ENCODE data around the gene MLF2. TPM values are rescaled to one million over a fixed set of nuclear protein-coding genes. Genes with fewer than 3 reads are reported as not detected.

Gene MLF2, protein sequence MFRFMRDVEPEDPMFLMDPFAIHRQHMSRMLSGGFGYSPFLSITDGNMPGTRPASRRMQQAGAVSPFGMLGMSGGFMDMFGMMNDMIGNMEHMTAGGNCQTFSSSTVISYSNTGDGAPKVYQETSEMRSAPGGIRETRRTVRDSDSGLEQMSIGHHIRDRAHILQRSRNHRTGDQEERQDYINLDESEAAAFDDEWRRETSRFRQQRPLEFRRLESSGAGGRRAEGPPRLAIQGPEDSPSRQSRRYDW
- total RNA-seq (2016; rRNA removed; fragmentation: Illumina TruSeq; extraction: Trizol) (88.1 and 95.8 TPM in 2 replicates), polyA plus RNA-seq (2011; rRNA removed) (167 and 178 TPM in 2 replicates), polyA minus RNA-seq (2011; rRNA and poly(A)+ RNA removed; ENCODE audit: low replicate concordance) (127 and 179 TPM in 2 replicates), Bru-seq, nascent RNA (percentile 61 among the genes with signal in this experiment), BruChase-seq, experiment 1, labeled RNA remaining after a 6-hour chase (percentile 85 among the genes with signal in this experiment), BruChase-seq, experiment 2, labeled RNA remaining after a 2-hour chase (percentile 76 among the genes with signal in this experiment)
- total RNA-seq (2016; cell fraction: cytosol; rRNA removed; fragmentation: Illumina TruSeq; extraction: Trizol; ENCODE audit: low read depth) = 20.8 and 28.2 TPM in 2 replicates
- 86.9 and 96.5 TPM in 2 replicates for total RNA-seq (2016; cell fraction: insoluble cytoplasmic fraction; rRNA removed; fragmentation: Illumina TruSeq; extraction: Trizol)
- 41.7 and 71.5 TPM in 2 replicates for total RNA-seq (2016; cell fraction: membrane; rRNA removed; fragmentation: Illumina TruSeq; extraction: Trizol)
- 50.4 and 54.8 TPM in 2 replicates for total RNA-seq (2016; cell fraction: nucleus; rRNA removed; fragmentation: Illumina TruSeq; extraction: Trizol)
- polyA plus RNA-seq (2011; cell fraction: cytosol; rRNA removed) = 182 and 203 TPM in 2 replicates
- polyA plus RNA-seq (2011; cell fraction: nucleus; rRNA removed) = 234 and 240 TPM in 2 replicates
- polyA plus RNA-seq (2012) = 94.9 and 97.7 TPM in 2 replicates
- polyA plus RNA-seq (2016; cell fraction: cytosol; fragmentation: Illumina TruSeq; extraction: Trizol; ENCODE audit: low read depth) = 31.3 and 48.0 TPM in 2 replicates
- 178 and 184 TPM in 2 replicates for polyA plus RNA-seq (2016; cell fraction: insoluble cytoplasmic fraction; fragmentation: Illumina TruSeq; extraction: Trizol; ENCODE audit: low read depth)
- 69.7 and 93.5 TPM in 2 replicates for polyA plus RNA-seq (2016; cell fraction: membrane; fragmentation: Illumina TruSeq; extraction: Trizol; ENCODE audit: low read depth)
- polyA plus RNA-seq (2016; cell fraction: nucleus; fragmentation: Illumina TruSeq; extraction: Trizol; ENCODE audit: insufficient read depth, low read depth) = 128 and 129 TPM in 2 replicates
- 36.1 and 36.7 TPM in 2 replicates for polyA minus RNA-seq (2011; cell fraction: cytosol; rRNA and poly(A)+ RNA removed)
- 47.3 and 50.7 TPM in 2 replicates for polyA minus RNA-seq (2011; cell fraction: nucleus; rRNA and poly(A)+ RNA removed)
- long read RNA-seq, experiment 1, transcript MLF2-201 (9 exons, 1,969 nt) = major isoform, 283 of 306 reads
- long read RNA-seq, experiment 1, partial matches to known transcripts = 19 of 306 reads
- long read RNA-seq, experiment 1, other reads (novel, unspliced or antisense) = 4 of 306 reads
- long read RNA-seq, experiment 2, transcript MLF2-201 (9 exons, 1,969 nt) = major isoform, 157 of 234 reads
- long read RNA-seq, experiment 2, partial matches to known transcripts = 50 of 234 reads
- long read RNA-seq, experiment 2, other reads (novel, unspliced or antisense) = 26 of 234 reads

DNA sequence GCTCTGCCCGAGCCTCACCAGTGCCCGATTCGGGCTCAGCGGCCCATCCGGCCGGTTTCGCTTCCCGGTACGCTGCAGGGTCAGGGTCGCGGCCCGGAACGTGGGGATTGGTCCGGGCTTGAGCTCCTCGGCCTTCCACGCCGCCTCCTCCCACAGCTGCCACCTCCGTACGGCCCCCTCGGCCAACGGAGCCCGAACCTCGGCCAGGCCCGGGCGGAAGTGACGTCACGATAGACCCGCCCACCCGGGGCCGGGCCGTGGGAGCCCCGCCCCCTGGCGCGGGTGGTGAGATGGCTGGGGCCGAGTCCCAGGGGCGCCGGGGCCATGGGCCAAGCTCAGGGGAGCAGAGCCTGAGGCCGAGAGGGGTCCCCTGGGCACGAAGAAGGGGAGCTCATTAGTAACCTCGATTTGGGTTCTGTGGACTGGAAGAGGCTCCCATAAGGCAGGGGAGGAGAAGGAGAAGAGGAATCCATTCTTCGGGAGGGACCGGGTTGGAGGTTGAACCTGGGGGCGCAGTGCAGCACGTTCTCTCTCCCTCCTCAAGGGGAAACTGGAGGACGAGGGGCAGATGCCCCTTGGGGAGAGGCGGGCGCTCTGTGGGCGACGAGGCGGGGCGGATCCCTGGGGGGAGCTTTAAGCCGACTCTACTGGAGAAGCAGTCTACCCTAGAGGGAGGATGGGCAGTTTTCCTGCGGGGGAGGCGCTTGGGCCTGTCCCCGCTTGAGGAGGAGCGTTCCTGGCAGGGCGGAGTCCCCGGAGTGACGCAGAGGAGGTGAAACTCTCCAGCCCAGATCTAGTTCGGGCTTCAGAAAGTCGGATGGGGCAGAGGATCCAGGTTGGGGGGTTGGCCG, at the start of gene MLF2:
TSS of gene MLF2 (minus strand) at position 221 of the 851 bp plus-strand sequence. CDS start 807 bp downstream, outside the sequence.
- Histone ChIP-seq H3K27ac (ENCODE audit: extremely low read length, insufficient read depth, low read length) (peak within 1 kb of the TSS; percentile 96), H3K79me2 (ENCODE audit: insufficient read depth, low read length) (peaks cover 21% of the 10 kb centered on the region), H4K20me1 (ENCODE audit: insufficient read depth, low read length) (0 out of 2 replicates have a peak, but pooled peaks cover 6% of the 10 kb centered on the region), H2AFZ (ENCODE audit: low read length) (no peak within 1 kb of the TSS), H3K9me3 (ENCODE audit: low read length) (no peaks in the 10 kb centered on the region), H3K27me3 (ENCODE audit: control insufficient read depth in 1 of 2, insufficient read depth in 2 of 2, low read length in 2 of 2) (no peaks in the 10 kb centered on the region), H3K36me3 (replicated peaks in 1 of 2; ENCODE audit: control insufficient read depth in 1 of 2, insufficient read depth in 2 of 2, low read length in 2 of 2) (peaks cover 21 to 35% of the 10 kb centered on the region in 2 experiments), H3K4me1 (ENCODE audit: insufficient read depth, low read length) (peaks cover 28% of the 10 kb centered on the region), H3K4me3 (replicated peaks in 1 of 3; ENCODE audit: insufficient read depth in 1 of 3, low read depth in 2 of 3, low read length in 3 of 3) (peak within 1 kb of the TSS; percentile 73 to 99 (median 97)), H3K4me2 (ENCODE audit: low read depth, low read length) (peak within 1 kb of the TSS; percentile 98), H3K9ac (ENCODE audit: insufficient read depth, low read depth, low read length) (peak within 1 kb of the TSS; percentile 96)
- ATAC-seq = peak; percentile 95
- POLR2A ChIA-PET = interaction anchor here (1.0 to 3.8 kb wide), 31 partner anchors 9 to 199 kb away, joined by 3 to 162 read pairs (median 6); partner anchors contain the start of genes C12orf57, CD4, CDCA3 and COPS7A
- DNase-seq (ENCODE audit: low spot score) = peak; percentile 96
- TSS peak; percentile 94 for BruUV-seq (replicated peaks)
- peak; percentile 96 for FAIRE-seq
- intact Hi-C loops (cut with micrococcal nuclease; ENCODE audit: unreplicated experiment) (loop anchor here (1.0 to 2.0 kb wide), 5 partner anchors 11 to 72 kb away; partner anchors contain the start of gene ZNF384), in situ Hi-C loops (cut with HindIII; ENCODE audit: extremely low pct_ligation_motif_present, low pct_unique_long_range_greater_than_20kb) (loop anchor here (5.0 kb wide), 1 partner anchor 74 kb away; the partner anchor contains the start of gene P3H3)
- CTCF ChIA-PET (ENCODE audit: low intra/inter-chr PET ratio, low total read pairs) = interaction anchor here (1.1 to 4.4 kb wide), 5 partner anchors 14 to 83 kb away, joined by 3 to 54 read pairs (median 13); partner anchors contain the start of gene PTMS
- 0% methylated on average over 13 of the region's 62 CpGs for WGBS (ENCODE audit: low lambda C conversion rate)
- TF ChIP-seq, protein P1, sequence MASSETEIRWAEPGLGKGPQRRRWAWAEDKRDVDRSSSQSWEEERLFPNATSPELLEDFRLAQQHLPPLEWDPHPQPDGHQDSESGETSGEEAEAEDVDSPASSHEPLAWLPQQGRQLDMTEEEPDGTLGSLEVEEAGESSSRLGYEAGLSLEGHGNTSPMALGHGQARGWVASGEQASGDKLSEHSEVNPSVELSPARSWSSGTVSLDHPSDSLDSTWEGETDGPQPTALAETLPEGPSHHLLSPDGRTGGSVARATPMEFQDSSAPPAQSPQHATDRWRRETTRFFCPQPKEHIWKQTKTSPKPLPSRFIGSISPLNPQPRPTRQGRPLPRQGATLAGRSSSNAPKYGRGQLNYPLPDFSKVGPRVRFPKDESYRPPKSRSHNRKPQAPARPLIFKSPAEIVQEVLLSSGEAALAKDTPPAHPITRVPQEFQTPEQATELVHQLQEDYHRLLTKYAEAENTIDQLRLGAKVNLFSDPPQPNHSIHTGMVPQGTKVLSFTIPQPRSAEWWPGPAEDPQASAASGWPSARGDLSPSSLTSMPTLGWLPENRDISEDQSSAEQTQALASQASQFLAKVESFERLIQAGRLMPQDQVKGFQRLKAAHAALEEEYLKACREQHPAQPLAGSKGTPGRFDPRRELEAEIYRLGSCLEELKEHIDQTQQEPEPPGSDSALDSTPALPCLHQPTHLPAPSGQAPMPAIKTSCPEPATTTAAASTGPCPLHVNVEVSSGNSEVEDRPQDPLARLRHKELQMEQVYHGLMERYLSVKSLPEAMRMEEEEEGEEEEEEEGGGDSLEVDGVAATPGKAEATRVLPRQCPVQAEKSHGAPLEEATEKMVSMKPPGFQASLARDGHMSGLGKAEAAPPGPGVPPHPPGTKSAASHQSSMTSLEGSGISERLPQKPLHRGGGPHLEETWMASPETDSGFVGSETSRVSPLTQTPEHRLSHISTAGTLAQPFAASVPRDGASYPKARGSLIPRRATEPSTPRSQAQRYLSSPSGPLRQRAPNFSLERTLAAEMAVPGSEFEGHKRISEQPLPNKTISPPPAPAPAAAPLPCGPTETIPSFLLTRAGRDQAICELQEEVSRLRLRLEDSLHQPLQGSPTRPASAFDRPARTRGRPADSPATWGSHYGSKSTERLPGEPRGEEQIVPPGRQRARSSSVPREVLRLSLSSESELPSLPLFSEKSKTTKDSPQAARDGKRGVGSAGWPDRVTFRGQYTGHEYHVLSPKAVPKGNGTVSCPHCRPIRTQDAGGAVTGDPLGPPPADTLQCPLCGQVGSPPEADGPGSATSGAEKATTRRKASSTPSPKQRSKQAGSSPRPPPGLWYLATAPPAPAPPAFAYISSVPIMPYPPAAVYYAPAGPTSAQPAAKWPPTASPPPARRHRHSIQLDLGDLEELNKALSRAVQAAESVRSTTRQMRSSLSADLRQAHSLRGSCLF (CRISPR knock-in tag; IDR thresholded peaks at IDR 0.05; ENCODE audit: borderline replicate concordance) = no peak; the same call in 1 of the 2 replicates
- TF ChIP-seq ZNF660 (CRISPR knock-in tag; IDR thresholded peaks at IDR 0.05; ENCODE audit: borderline replicate concordance, low read depth) (no peak), ZNF749 (CRISPR knock-in tag; IDR thresholded peaks at IDR 0.05; ENCODE audit: borderline replicate concordance) (peak; percentile 70; the same call in 1 of the 2 replicates), MYNN (CRISPR knock-in tag; IDR thresholded peaks at IDR 0.05; ENCODE audit: low read depth) (no peak), ZNF598 (CRISPR knock-in tag; IDR thresholded peaks at IDR 0.05; ENCODE audit: borderline replicate concordance) (peak; percentile 21; the same call in 1 of the 2 replicates), SP4 (CRISPR knock-in tag; IDR thresholded peaks at IDR 0.05) (peak; percentile 94)
- TF ChIP-seq, protein P2, sequence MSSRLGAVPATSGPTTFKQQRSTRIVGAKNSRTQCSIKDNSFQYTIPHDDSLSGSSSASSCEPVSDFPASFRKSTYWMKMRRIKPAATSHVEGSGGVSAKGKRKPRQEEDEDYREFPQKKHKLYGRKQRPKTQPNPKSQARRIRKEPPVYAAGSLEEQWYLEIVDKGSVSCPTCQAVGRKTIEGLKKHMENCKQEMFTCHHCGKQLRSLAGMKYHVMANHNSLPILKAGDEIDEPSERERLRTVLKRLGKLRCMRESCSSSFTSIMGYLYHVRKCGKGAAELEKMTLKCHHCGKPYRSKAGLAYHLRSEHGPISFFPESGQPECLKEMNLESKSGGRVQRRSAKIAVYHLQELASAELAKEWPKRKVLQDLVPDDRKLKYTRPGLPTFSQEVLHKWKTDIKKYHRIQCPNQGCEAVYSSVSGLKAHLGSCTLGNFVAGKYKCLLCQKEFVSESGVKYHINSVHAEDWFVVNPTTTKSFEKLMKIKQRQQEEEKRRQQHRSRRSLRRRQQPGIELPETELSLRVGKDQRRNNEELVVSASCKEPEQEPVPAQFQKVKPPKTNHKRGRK (CRISPR knock-in tag; IDR thresholded peaks at IDR 0.05) = no peak; the same call in 1 of the 2 replicates
